ENCODE measurements around the gene RAB1B. TPM values are rescaled to one million over a fixed set of nuclear protein-coding genes. Genes with fewer than 3 reads are reported as not detected.

RAB1B gene
- total and polyA plus RNA-seq, 2 donors (not counting 1 experiment from before 2014, with no cell fraction given): 77.1 to 77.8 TPM

- POLR2A ChIA-PET: interaction anchor here (0.9 to 1.2 kb wide), 3 partner anchors 24 to 702 kb away, joined by 3 to 10 read pairs (median 5); no protein-coding TSS in a partner anchor
- WGBS (ENCODE audit: insufficient coverage): 4% methylated on average over 26 of the region's 28 CpGs
These were observed 10.0 kb upstream of the RAB1B start for GRCh38 chr11:66258473-66258893.

More at GRCh38 chr11:66258473-66258893, 10.0 kb upstream of the RAB1B start:
- Histone ChIP-seq H2AFZ (ENCODE audit: insufficient read depth, low read depth, low read length, poor library complexity, severe bottlenecking) (peak overlapping the region; percentile 87), H3K9me3 (ENCODE audit: control extremely low read depth in 1 of 3, control insufficient read depth in 2 of 3, insufficient read depth in 1 of 3, low read length in 2 of 3) (no peaks in the 10 kb centered on the region), H3K9ac (ENCODE audit: low read length) (peak overlapping the region; percentile 85), H3K4me3 (ENCODE audit: control extremely low read depth in 1 of 5, extremely low read depth in 1 of 5, insufficient read depth in 1 of 5, low read depth in 2 of 5, low read length in 4 of 5) (peak overlapping the region in 4 of 5 experiments; percentile 87 to 99 (median 96)), H3K4me1 (ENCODE audit: control insufficient read depth in 2 of 2, insufficient read depth in 2 of 2, low read length in 2 of 2) (peaks cover 13 to 18% of the 10 kb centered on the region in 2 donors), H3K27ac (ENCODE audit: low read length in 2 of 2) (peak overlapping the region; percentile 85), H3K27me3 (replicated peaks in 1 of 4; ENCODE audit: control extremely low read depth in 1 of 4, control insufficient read depth in 3 of 4, insufficient read depth in 4 of 4, low read length in 3 of 4) (no peaks in the 10 kb centered on the region), H4K20me1 (ENCODE audit: control insufficient read depth, insufficient read depth, low read length, poor library complexity, severe bottlenecking) (peaks cover 16% of the 10 kb centered on the region), H3K36me3 (replicated peaks in 1 of 2; ENCODE audit: control extremely low read depth in 1 of 2, control insufficient read depth in 1 of 2, extremely low read depth in 1 of 2, insufficient read depth in 2 of 2, low read length in 1 of 2) (peaks cover 0 to 30% of the 10 kb centered on the region in 2 experiments), H3K4me2 (replicated peaks; ENCODE audit: low read depth, low read length, poor library complexity, severe bottlenecking) (peak overlapping the region; percentile 86), H3K79me2 (ENCODE audit: control insufficient read depth, insufficient read depth, low read length) (peaks cover 7% of the 10 kb centered on the region)
- peak overlapping the region; percentile 98 for H3K27ac Mint-ChIP-seq
- H3K9me3 Mint-ChIP-seq (ENCODE audit: insufficient read depth): no peaks in the 10 kb centered on the region
- TF ChIP-seq EZH2 (IDR thresholded peaks at IDR 0.05; ENCODE audit: borderline replicate concordance, insufficient read depth, low read depth, low read length, poor library complexity, severe bottlenecking): no peak
- peak; percentile 40 for TF ChIP-seq CTCF (IDR thresholded peaks at IDR 0.05)
- ATAC-seq (ENCODE audit: low read depth) (no peak), DNase-seq (no peak)
- CTCF ChIA-PET: interaction anchor here (1.0 to 1.3 kb wide), 3 partner anchors 53 to 190 kb away, joined by 3 to 5 read pairs (median 3); no protein-coding TSS in a partner anchor
- intact Hi-C loops (cut with micrococcal nuclease): loop anchor here (1.0 kb wide), 1 partner anchor 36 kb away; no protein-coding TSS in a partner anchor
- peak overlapping the region; percentile 98 for H3K4me3 Mint-ChIP-seq
- no peaks in the 10 kb centered on the region for H3K27me3 Mint-ChIP-seq
- peaks cover 25% of the 10 kb centered on the region for H3K4me1 Mint-ChIP-seq

All from B cell (primary cell).